ENCODE data around the gene NFATC3. TPM values are rescaled to one million over a fixed set of nuclear protein-coding genes. Genes with fewer than 3 reads are reported as not detected.
A peak's percentile ranks its signal among the peaks of the same experiment; 100 is the strongest.
"Not testable (repeated sequence)": the region's sequence is repeated elsewhere in the genome, so short reads cannot be mapped to it uniquely, and the experiment has no call there.

The NFATC3 gene
- total RNA-seq, 1 donor from 2014 or later = 29.2 TPM

- H3K4me3 ChIP-seq (ENCODE audit: low read length in 3 of 3); H3K27ac ChIP-seq (ENCODE audit: low read depth, low read length); H3K4me1 ChIP-seq (ENCODE audit: control insufficient read depth in 3 of 3, insufficient read depth in 3 of 3, low read length in 3 of 3); H3K9ac ChIP-seq (ENCODE audit: low read depth in 1 of 3, low read length in 3 of 3); H3K9me3 ChIP-seq (ENCODE audit: control insufficient read depth in 3 of 3, low read length in 3 of 3); H3K27me3 ChIP-seq (ENCODE audit: control insufficient read depth in 3 of 3, insufficient read depth in 3 of 3, low read length in 3 of 3): not testable (repeated sequence)
- H3K36me3 ChIP-seq (ENCODE audit: control insufficient read depth in 3 of 3, insufficient read depth in 3 of 3, low read length in 3 of 3) = peaks cover 4 to 24% (median 16%) of the 10 kb centered on the region in 3 donors
Observed at GRCh38 chr16:68163275-68163674, 78.1 kb downstream of the NFATC3 start.

- Histone ChIP-seq H3K4me1 (ENCODE audit: control insufficient read depth in 3 of 3, insufficient read depth in 3 of 3, low read length in 3 of 3) (peaks cover 0 to 4% (median 0%) of the 10 kb centered on the region in 3 donors), H3K27me3 (ENCODE audit: control insufficient read depth in 3 of 3, insufficient read depth in 3 of 3, low read length in 3 of 3) (no peaks in the 10 kb centered on the region), H3K27ac (ENCODE audit: low read depth, low read length) (no peak overlapping the region), H3K4me3 (ENCODE audit: low read length in 3 of 3) (no peak overlapping the region), H3K9ac (ENCODE audit: low read depth in 1 of 3, low read length in 3 of 3) (no peak overlapping the region), H3K36me3 (ENCODE audit: control insufficient read depth in 3 of 3, insufficient read depth in 3 of 3, low read length in 3 of 3) (peaks cover 6 to 25% (median 8%) of the 10 kb centered on the region in 3 donors), H3K9me3 (ENCODE audit: control insufficient read depth in 3 of 3, low read length in 3 of 3) (no peaks in the 10 kb centered on the region)
Observed at GRCh38 chr16:68166264-68166663, 81.1 kb downstream of the NFATC3 start.

GRCh38 chr16:68179196-68179795 is 94.1 kb downstream of the NFATC3 start:
- no peak overlapping the region for H3K27ac ChIP-seq (ENCODE audit: low read depth, low read length)
- no peaks in the 10 kb centered on the region for H3K27me3 ChIP-seq (ENCODE audit: control insufficient read depth in 3 of 3, insufficient read depth in 3 of 3, low read length in 3 of 3)
- H3K4me3 ChIP-seq (ENCODE audit: low read length in 3 of 3) = no peak overlapping the region
- H3K36me3 ChIP-seq (ENCODE audit: control insufficient read depth in 3 of 3, insufficient read depth in 3 of 3, low read length in 3 of 3) = peaks cover 0 to 16% (median 10%) of the 10 kb centered on the region in 3 donors
- H3K9me3 ChIP-seq (ENCODE audit: control insufficient read depth in 3 of 3, low read length in 3 of 3) = no peaks in the 10 kb centered on the region
- peaks cover 0 to 12% (median 4%) of the 10 kb centered on the region in 3 donors for H3K4me1 ChIP-seq (ENCODE audit: control insufficient read depth in 3 of 3, insufficient read depth in 3 of 3, low read length in 3 of 3)
- H3K9ac ChIP-seq (ENCODE audit: low read depth in 1 of 3, low read length in 3 of 3) = no peak overlapping the region

- Histone ChIP-seq H3K9me3 (ENCODE audit: control insufficient read depth in 3 of 3, low read length in 3 of 3) (no peaks in the 10 kb centered on the region), H3K4me3 (ENCODE audit: low read length in 3 of 3) (no peak overlapping the region), H3K9ac (ENCODE audit: low read depth in 1 of 3, low read length in 3 of 3) (no peak overlapping the region), H3K27ac (ENCODE audit: low read depth, low read length) (no peak overlapping the region), H3K27me3 (ENCODE audit: control insufficient read depth in 3 of 3, insufficient read depth in 3 of 3, low read length in 3 of 3) (no peaks in the 10 kb centered on the region), H3K4me1 (ENCODE audit: control insufficient read depth in 3 of 3, insufficient read depth in 3 of 3, low read length in 3 of 3) (peaks cover 0 to 12% (median 4%) of the 10 kb centered on the region in 3 donors), H3K36me3 (ENCODE audit: control insufficient read depth in 3 of 3, insufficient read depth in 3 of 3, low read length in 3 of 3) (peaks cover 0 to 16% (median 10%) of the 10 kb centered on the region in 3 donors)
Observed at GRCh38 chr16:68179855-68180254, 94.7 kb downstream of the NFATC3 start.

GRCh38 chr16:68183046-68183445 is 97.9 kb downstream of the NFATC3 start:
- H3K9me3 ChIP-seq (ENCODE audit: control insufficient read depth in 3 of 3, low read length in 3 of 3) = no peaks in the 10 kb centered on the region
- no peak overlapping the region for H3K4me3 ChIP-seq (ENCODE audit: low read length in 3 of 3)
- H3K36me3 ChIP-seq (ENCODE audit: control insufficient read depth in 3 of 3, insufficient read depth in 3 of 3, low read length in 3 of 3) = peaks cover 9 to 28% (median 12%) of the 10 kb centered on the region in 3 donors
- peak overlapping the region; percentile 64 for H3K27ac ChIP-seq (ENCODE audit: low read depth, low read length)
- H3K27me3 ChIP-seq (ENCODE audit: control insufficient read depth in 3 of 3, insufficient read depth in 3 of 3, low read length in 3 of 3) = no peaks in the 10 kb centered on the region
- no peak overlapping the region for H3K9ac ChIP-seq (ENCODE audit: low read depth in 1 of 3, low read length in 3 of 3)
- peaks cover 0 to 12% (median 4%) of the 10 kb centered on the region in 3 donors for H3K4me1 ChIP-seq (ENCODE audit: control insufficient read depth in 3 of 3, insufficient read depth in 3 of 3, low read length in 3 of 3)

- H3K4me3 ChIP-seq (ENCODE audit: low read length in 3 of 3) = no peak overlapping the region
- peaks cover 21 to 40% (median 25%) of the 10 kb centered on the region in 3 donors for H3K36me3 ChIP-seq (ENCODE audit: control insufficient read depth in 3 of 3, insufficient read depth in 3 of 3, low read length in 3 of 3)
- peaks cover 0 to 8% (median 4%) of the 10 kb centered on the region in 3 donors for H3K4me1 ChIP-seq (ENCODE audit: control insufficient read depth in 3 of 3, insufficient read depth in 3 of 3, low read length in 3 of 3)
- no peaks in the 10 kb centered on the region for H3K9me3 ChIP-seq (ENCODE audit: control insufficient read depth in 3 of 3, low read length in 3 of 3)
- no peak overlapping the region for H3K27ac ChIP-seq (ENCODE audit: low read depth, low read length)
- H3K27me3 ChIP-seq (ENCODE audit: control insufficient read depth in 3 of 3, insufficient read depth in 3 of 3, low read length in 3 of 3) = no peaks in the 10 kb centered on the region
- H3K9ac ChIP-seq (ENCODE audit: low read depth in 1 of 3, low read length in 3 of 3) = no peak overlapping the region
Observed at GRCh38 chr16:68186877-68187276, 101.7 kb downstream of the NFATC3 start.

- H3K9me3 ChIP-seq (ENCODE audit: control insufficient read depth in 3 of 3, low read length in 3 of 3) = no peaks in the 10 kb centered on the region
- H3K4me1 ChIP-seq (ENCODE audit: control insufficient read depth in 3 of 3, insufficient read depth in 3 of 3, low read length in 3 of 3) = peaks cover 0 to 8% (median 4%) of the 10 kb centered on the region in 3 donors
- H3K4me3 ChIP-seq (ENCODE audit: low read length in 3 of 3) = no peak overlapping the region
- H3K27ac ChIP-seq (ENCODE audit: low read depth, low read length) = no peak overlapping the region
- no peaks in the 10 kb centered on the region for H3K27me3 ChIP-seq (ENCODE audit: control insufficient read depth in 3 of 3, insufficient read depth in 3 of 3, low read length in 3 of 3)
- peaks cover 25 to 41% (median 25%) of the 10 kb centered on the region in 3 donors for H3K36me3 ChIP-seq (ENCODE audit: control insufficient read depth in 3 of 3, insufficient read depth in 3 of 3, low read length in 3 of 3)
- H3K9ac ChIP-seq (ENCODE audit: low read depth in 1 of 3, low read length in 3 of 3) = no peak overlapping the region
Observed at GRCh38 chr16:68187505-68187904, 102.3 kb downstream of the NFATC3 start.

- Histone ChIP-seq H3K9me3 (ENCODE audit: control insufficient read depth in 3 of 3, low read length in 3 of 3) (no peaks in the 10 kb centered on the region), H3K4me3 (ENCODE audit: low read length in 3 of 3) (no peak overlapping the region), H3K4me1 (ENCODE audit: control insufficient read depth in 3 of 3, insufficient read depth in 3 of 3, low read length in 3 of 3) (peaks cover 0 to 7% (median 4%) of the 10 kb centered on the region in 3 donors), H3K9ac (ENCODE audit: low read depth in 1 of 3, low read length in 3 of 3) (no peak overlapping the region), H3K27ac (ENCODE audit: low read depth, low read length) (no peak overlapping the region), H3K27me3 (ENCODE audit: control insufficient read depth in 3 of 3, insufficient read depth in 3 of 3, low read length in 3 of 3) (no peaks in the 10 kb centered on the region), H3K36me3 (ENCODE audit: control insufficient read depth in 3 of 3, insufficient read depth in 3 of 3, low read length in 3 of 3) (peaks cover 25 to 40% (median 31%) of the 10 kb centered on the region in 3 donors)
Observed at GRCh38 chr16:68188170-68188569, 103.0 kb downstream of the NFATC3 start.

GRCh38 chr16:68190081-68190480 is 104.9 kb downstream of the NFATC3 start:
- H3K27me3 ChIP-seq (ENCODE audit: control insufficient read depth in 3 of 3, insufficient read depth in 3 of 3, low read length in 3 of 3) = no peaks in the 10 kb centered on the region
- H3K27ac ChIP-seq (ENCODE audit: low read depth, low read length) = no peak overlapping the region
- H3K4me3 ChIP-seq (ENCODE audit: low read length in 3 of 3) = no peak overlapping the region
- H3K9me3 ChIP-seq (ENCODE audit: control insufficient read depth in 3 of 3, low read length in 3 of 3) = no peaks in the 10 kb centered on the region
- H3K4me1 ChIP-seq (ENCODE audit: control insufficient read depth in 3 of 3, insufficient read depth in 3 of 3, low read length in 3 of 3) = no peaks in the 10 kb centered on the region
- peaks cover 25 to 37% (median 27%) of the 10 kb centered on the region in 3 donors for H3K36me3 ChIP-seq (ENCODE audit: control insufficient read depth in 3 of 3, insufficient read depth in 3 of 3, low read length in 3 of 3)
- H3K9ac ChIP-seq (ENCODE audit: low read depth in 1 of 3, low read length in 3 of 3) = no peak overlapping the region

GRCh38 chr16:68190736-68191510 is 105.8 kb downstream of the NFATC3 start:
- peaks cover 25 to 35% (median 27%) of the 10 kb centered on the region in 3 donors for H3K36me3 ChIP-seq (ENCODE audit: control insufficient read depth in 3 of 3, insufficient read depth in 3 of 3, low read length in 3 of 3)
- no peaks in the 10 kb centered on the region for H3K27me3 ChIP-seq (ENCODE audit: control insufficient read depth in 3 of 3, insufficient read depth in 3 of 3, low read length in 3 of 3)
- no peaks in the 10 kb centered on the region for H3K9me3 ChIP-seq (ENCODE audit: control insufficient read depth in 3 of 3, low read length in 3 of 3)
- H3K4me1 ChIP-seq (ENCODE audit: control insufficient read depth in 3 of 3, insufficient read depth in 3 of 3, low read length in 3 of 3) = no peaks in the 10 kb centered on the region
- no peak overlapping the region for H3K27ac ChIP-seq (ENCODE audit: low read depth, low read length)
- H3K4me3 ChIP-seq (ENCODE audit: low read length in 3 of 3) = no peak overlapping the region
- H3K9ac ChIP-seq (ENCODE audit: low read depth in 1 of 3, low read length in 3 of 3) = no peak overlapping the region
